Nephron (organoid): ENCODE results near the gene TCERG1L.

Experiments
- H3K27ac Mint-ChIP-seq, 3 experiments: 2 replicates each; pipeline ENCODE4 v1.8.0; 2020; ENCODE audit warnings: mixed read lengths in 3 of 3, mild to moderate bottlenecking in 2 of 3, moderate library complexity in 1 of 3
- H3K27me3 Mint-ChIP-seq: 2 replicates; pipeline ENCODE4 v1.8.0; 2021; ENCODE audit warnings: low read depth, mild to moderate bottlenecking, moderate library complexity, mixed read lengths
- H3K36me3 Mint-ChIP-seq: 2 replicates; pipeline ENCODE4 v1.8.0; 2020; ENCODE audit warnings: low read depth, mixed read lengths
- H3K4me1 Mint-ChIP-seq: 2 replicates; pipeline ENCODE4 v1.8.0; 2020; ENCODE audit warnings: mixed read lengths
- H3K4me3 Mint-ChIP-seq, 3 experiments: 2 replicates each; pipeline ENCODE4 v1.8.0; 2020; ENCODE audit warnings: mild to moderate bottlenecking in 3 of 3, mixed read lengths in 3 of 3, moderate library complexity in 2 of 3
- H3K9me3 Mint-ChIP-seq: 2 replicates; pipeline ENCODE4 v1.8.0; 2020; ENCODE audit warnings: mixed read lengths
- TF ChIP-seq, protein P1 (sequence below), 3 experiments: fragments of 200-600 bp; sonication (generic); IDR thresholded peaks; one replicate each; pipeline ENCODE4 v1.5.0; 2021; ENCODE audit warnings: antibody characterized with exemption in 3 of 3; ENCODE audit not compliant: unreplicated experiment in 3 of 3

Gene TCERG1L

DNA sequence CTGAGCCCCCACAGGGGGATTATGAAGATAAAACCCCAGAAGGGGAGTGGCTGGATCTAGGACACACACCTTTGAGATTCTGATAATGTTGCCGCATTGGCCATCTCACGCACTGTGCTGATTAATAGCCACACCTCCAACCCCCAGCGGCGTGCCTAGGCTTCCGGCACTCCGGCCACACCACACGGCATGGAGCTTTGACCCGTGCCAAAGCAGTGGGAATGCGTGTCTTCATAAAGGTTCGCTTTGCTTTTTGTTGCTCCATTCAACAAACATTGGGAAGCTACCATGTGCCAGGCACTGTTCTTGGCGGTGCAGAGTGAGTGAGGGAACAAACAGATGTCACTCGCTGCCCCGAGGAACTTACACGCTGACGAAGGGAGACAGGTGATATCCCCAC is 117.6 kb downstream of the TCERG1L start:
- no peak overlapping the region for H3K4me3 Mint-ChIP-seq
- peaks cover 21% of the 10 kb centered on the region for H3K27me3 Mint-ChIP-seq
- H3K27ac Mint-ChIP-seq: no peak overlapping the region
- no peaks in the 10 kb centered on the region for H3K36me3 Mint-ChIP-seq
- H3K4me1 Mint-ChIP-seq: no peaks in the 10 kb centered on the region
- TF ChIP-seq, protein P1, sequence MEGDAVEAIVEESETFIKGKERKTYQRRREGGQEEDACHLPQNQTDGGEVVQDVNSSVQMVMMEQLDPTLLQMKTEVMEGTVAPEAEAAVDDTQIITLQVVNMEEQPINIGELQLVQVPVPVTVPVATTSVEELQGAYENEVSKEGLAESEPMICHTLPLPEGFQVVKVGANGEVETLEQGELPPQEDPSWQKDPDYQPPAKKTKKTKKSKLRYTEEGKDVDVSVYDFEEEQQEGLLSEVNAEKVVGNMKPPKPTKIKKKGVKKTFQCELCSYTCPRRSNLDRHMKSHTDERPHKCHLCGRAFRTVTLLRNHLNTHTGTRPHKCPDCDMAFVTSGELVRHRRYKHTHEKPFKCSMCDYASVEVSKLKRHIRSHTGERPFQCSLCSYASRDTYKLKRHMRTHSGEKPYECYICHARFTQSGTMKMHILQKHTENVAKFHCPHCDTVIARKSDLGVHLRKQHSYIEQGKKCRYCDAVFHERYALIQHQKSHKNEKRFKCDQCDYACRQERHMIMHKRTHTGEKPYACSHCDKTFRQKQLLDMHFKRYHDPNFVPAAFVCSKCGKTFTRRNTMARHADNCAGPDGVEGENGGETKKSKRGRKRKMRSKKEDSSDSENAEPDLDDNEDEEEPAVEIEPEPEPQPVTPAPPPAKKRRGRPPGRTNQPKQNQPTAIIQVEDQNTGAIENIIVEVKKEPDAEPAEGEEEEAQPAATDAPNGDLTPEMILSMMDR (IDR thresholded peaks at IDR 0.05; ENCODE audit: unreplicated experiment in 3 of 3): no peak
- H3K9me3 Mint-ChIP-seq: no peaks in the 10 kb centered on the region

DNA sequence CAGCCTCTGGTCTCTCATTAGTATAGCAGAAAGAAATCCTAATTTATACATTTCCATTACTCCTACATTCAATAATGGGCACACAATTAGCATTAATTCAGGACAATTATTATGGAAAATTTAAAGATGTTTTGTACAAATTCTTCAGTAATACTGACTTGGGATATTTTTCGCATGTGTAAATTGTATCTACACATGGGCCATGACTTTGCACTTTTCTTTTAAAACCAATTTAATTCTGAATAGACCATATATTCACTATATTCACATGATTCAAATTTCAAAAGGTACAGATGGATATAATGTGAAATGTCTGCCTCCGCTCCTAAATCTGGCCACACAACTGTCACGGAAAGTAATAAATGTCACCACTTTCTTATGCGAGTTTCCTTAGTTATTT is 123.0 kb downstream of the TCERG1L start:
- Mint-ChIP-seq H3K36me3 (no peaks in the 10 kb centered on the region), H3K27ac (no peak overlapping the region), H3K4me3 (no peak overlapping the region), H3K9me3 (no peaks in the 10 kb centered on the region), H3K4me1 (no peaks in the 10 kb centered on the region), H3K27me3 (no peaks in the 10 kb centered on the region)
- TF ChIP-seq, protein P1 (IDR thresholded peaks at IDR 0.05; ENCODE audit: unreplicated experiment in 3 of 3): no peak

DNA sequence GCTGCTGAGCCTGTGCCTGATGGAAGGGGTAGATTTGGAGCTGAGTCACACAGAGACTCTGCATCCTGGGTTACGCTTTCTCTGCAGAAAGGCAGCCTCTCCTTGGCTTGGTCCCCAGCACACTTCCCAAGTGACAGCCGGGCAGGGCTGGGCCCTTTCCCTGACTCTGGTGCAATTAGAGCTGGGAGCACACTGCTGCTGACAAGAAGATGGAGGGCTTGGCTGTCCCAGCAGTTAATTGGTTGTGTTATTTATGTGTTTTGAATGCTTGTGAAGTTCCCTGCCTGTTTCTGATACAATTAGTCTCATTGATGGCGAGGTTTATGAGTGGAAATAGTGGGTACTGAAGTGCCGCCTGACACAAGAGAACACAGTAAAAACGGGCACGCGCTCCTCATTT is 123.6 kb downstream of the TCERG1L start:
- H3K4me1 Mint-ChIP-seq: no peaks in the 10 kb centered on the region
- H3K4me3 Mint-ChIP-seq: no peak overlapping the region
- H3K27me3 Mint-ChIP-seq: no peaks in the 10 kb centered on the region
- no peak overlapping the region for H3K27ac Mint-ChIP-seq
- no peaks in the 10 kb centered on the region for H3K9me3 Mint-ChIP-seq
- TF ChIP-seq, protein P1 (IDR thresholded peaks at IDR 0.05; ENCODE audit: unreplicated experiment in 3 of 3): no peak
- no peaks in the 10 kb centered on the region for H3K36me3 Mint-ChIP-seq

DNA sequence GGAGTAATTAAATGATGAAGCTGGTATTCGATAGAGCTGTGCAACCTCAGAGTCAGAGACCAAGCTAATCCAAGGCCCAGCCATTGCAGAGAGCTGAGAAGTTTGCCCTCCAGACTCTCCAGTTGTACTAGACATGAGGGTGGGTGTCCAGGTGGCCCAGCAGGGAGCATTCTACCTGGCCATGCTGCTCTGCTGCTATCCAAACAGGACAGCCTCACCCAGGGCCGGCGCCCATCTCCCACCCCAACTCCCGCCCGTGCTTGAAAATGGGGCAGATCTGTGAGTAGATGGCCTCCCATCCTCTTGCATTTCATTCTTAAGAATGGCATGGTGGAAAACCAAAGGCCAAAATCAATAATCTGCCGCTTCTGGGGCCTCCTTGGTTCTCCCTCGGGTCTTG is 124.2 kb downstream of the TCERG1L start:
- Mint-ChIP-seq H3K4me3 (no peak overlapping the region), H3K9me3 (no peaks in the 10 kb centered on the region), H3K27me3 (no peaks in the 10 kb centered on the region), H3K4me1 (no peaks in the 10 kb centered on the region), H3K27ac (no peak overlapping the region), H3K36me3 (no peaks in the 10 kb centered on the region)
- TF ChIP-seq, protein P1 (IDR thresholded peaks at IDR 0.05; ENCODE audit: unreplicated experiment in 3 of 3): no peak

DNA sequence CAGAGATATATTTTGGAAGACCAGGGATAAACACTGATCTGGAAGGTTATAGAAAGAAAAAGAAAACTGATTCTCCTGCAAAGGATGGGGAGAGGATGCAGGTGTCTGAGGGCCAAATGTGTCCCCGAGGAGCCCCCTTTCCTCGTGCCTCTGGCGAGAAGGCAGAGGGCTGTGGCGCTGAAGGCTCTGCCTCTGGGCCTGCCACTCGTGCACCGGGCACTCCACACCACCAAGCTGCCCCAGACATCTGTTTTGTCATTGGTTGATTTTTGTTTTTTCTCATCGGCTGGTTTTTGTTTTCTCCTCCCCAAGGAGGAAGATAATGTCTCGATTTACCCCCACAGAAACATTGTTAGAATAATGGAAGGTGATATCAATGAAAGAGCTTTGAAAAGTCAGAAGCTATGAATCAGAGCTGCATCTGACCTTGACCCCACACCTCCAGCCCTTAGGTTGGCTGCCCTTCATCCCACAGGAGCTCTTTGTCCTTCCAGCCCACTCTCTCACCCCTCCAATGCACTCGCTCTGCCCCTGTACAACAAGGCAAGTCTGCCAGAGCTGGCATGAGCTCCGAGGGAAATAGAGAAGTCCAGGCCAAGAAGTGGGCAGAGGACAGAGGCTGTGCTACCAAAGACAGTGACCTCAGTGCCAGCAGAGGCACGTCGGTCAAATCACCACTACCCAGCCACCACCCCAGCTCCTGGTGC is 124.8 kb downstream of the TCERG1L start:
- Mint-ChIP-seq H3K27ac (no peak overlapping the region), H3K27me3 (no peaks in the 10 kb centered on the region), H3K4me3 (no peak overlapping the region), H3K36me3 (no peaks in the 10 kb centered on the region), H3K4me1 (no peaks in the 10 kb centered on the region), H3K9me3 (no peaks in the 10 kb centered on the region)
- TF ChIP-seq, protein P1 (IDR thresholded peaks at IDR 0.05; ENCODE audit: unreplicated experiment in 3 of 3): no peak

DNA sequence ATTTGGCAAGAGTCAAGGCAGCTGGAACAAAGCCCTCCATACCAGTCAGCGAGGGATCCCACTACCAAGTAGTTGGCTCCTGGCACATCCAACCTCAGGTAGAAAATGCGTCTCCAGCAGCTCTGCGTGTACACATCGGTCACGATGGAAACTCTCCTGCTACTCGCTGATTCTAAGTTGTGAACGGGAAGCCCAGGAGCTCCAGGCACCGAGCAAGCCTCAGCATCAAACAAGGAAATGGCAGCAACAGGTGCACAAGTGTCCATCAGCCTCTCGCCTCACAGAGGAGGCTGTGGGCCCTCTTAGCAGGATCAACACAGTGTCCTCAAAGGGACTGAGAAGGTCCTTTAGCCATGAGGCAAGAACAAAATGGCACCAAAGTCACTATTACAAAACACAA is 127.0 kb downstream of the TCERG1L start:
- Mint-ChIP-seq H3K36me3 (no peaks in the 10 kb centered on the region), H3K9me3 (no peaks in the 10 kb centered on the region), H3K27ac (no peak overlapping the region), H3K27me3 (no peaks in the 10 kb centered on the region), H3K4me1 (no peaks in the 10 kb centered on the region), H3K4me3 (no peak overlapping the region)
- TF ChIP-seq, protein P1 (IDR thresholded peaks at IDR 0.05; ENCODE audit: unreplicated experiment in 3 of 3): no peak
